Activated naive CD4-positive, alpha-beta T cell treated with anti-CD3 and anti-CD28 coated beads, Interleukin-2, amount 10 ng/mL, durations not matched to agents 7 days and 5 days (primary cell): ENCODE data around the gene FFAR1.

Experiments
- CTCF ChIA-PET: fragments of 350-600 bp; sonication (Branson Sonifier 250); formaldehyde crosslinking; loops from one replicate; lab custom pipeline; 2021; ENCODE audit warnings: antibody characterized with exemption; lab: Charles Lee
- DNase-seq: peaks from one replicate; pipeline ENCODE4 v3.0.0-alpha.2; 2020
- H3K27ac Mint-ChIP-seq: one replicate; pipeline ENCODE4 v1.8.0; 2021; ENCODE audit warnings: mild to moderate bottlenecking, moderate library complexity, mixed read lengths
- H3K27me3 Mint-ChIP-seq: one replicate; pipeline ENCODE4 v1.8.0; 2021; ENCODE audit warnings: mild to moderate bottlenecking, mixed read lengths
- H3K36me3 Mint-ChIP-seq: one replicate; pipeline ENCODE4 v1.8.0; 2021; ENCODE audit warnings: mixed read lengths
- H3K4me1 Mint-ChIP-seq: one replicate; pipeline ENCODE4 v1.8.0; 2021; ENCODE audit warnings: mixed read lengths
- H3K4me3 Mint-ChIP-seq: one replicate; pipeline ENCODE4 v1.8.0; 2021; ENCODE audit warnings: mild to moderate bottlenecking, moderate library complexity, mixed read lengths
- H3K9me3 Mint-ChIP-seq: one replicate; pipeline ENCODE4 v1.8.0; 2021; ENCODE audit warnings: mixed read lengths

The FFAR1 gene

DNA sequence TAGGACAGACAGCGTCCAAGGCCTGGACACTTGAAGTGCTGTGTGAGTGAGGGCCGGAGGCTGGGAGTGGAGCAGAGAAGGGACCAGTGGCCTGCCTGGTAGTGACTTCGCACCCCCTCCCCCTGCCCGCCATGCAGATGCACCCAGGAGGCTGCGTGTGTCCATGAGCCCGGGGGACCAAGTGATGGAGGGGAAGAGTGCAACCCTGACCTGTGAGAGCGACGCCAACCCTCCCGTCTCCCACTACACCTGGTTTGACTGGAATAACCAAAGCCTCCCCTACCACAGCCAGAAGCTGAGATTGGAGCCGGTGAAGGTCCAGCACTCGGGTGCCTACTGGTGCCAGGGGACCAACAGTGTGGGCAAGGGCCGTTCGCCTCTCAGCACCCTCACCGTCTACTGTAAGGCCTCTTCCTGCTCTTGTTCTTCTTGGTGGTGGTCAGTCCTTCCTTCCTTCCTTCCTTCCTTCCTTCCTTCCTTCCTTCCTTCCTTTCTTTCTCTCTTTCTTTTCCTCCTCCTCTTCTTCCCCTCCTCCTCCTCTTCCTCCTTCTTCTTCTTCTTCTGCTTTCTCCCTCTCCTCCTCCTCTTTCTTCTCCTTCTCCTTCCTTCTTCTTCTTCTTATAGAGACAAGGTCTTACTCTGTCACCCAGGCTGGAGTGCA lies 6.0 kb upstream of the FFAR1 start:
- DNase-seq, result no peak

DNA sequence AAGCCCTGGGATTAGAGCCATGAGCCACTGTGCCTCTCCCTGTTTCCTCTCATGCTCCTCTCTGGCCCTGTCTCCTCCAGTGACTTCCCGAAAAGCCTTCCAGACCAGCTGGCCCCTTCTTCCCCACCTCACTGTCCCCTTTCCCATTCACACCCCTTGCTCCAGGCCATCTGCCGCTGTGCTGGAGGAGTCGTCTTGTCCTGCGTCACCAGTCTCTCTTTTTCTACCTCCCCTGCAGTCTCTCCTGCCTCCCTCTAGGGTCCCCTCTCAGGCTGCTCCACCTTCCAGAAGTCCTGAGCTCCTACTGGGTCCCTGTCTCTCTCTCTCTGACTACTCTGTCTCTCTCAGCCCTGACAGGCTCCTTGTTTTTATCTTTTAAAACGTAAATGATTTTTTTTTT lies 5.3 kb upstream of the FFAR1 start:
- H3K27ac Mint-ChIP-seq, result no peak overlapping the region
- H3K4me3 Mint-ChIP-seq, result no peak overlapping the region
- peaks cover 18% of the 10 kb centered on the region for H3K4me1 Mint-ChIP-seq
- no peaks in the 10 kb centered on the region for H3K9me3 Mint-ChIP-seq
- DNase-seq, result no peak
- H3K27me3 Mint-ChIP-seq, result peaks cover 79% of the 10 kb centered on the region
- CTCF ChIA-PET, result interaction anchor here (1.1 to 1.3 kb wide), 2 partner anchors 10 to 173 kb away, joined by 3 read pairs; no protein-coding TSS in a partner anchor
- no peaks in the 10 kb centered on the region for H3K36me3 Mint-ChIP-seq

More for the DNA sequence above, 6.0 kb upstream of the FFAR1 start:
- H3K4me3 Mint-ChIP-seq, result no peak overlapping the region
- CTCF ChIA-PET, result interaction anchor here (1.1 to 1.3 kb wide), 2 partner anchors 9 to 174 kb away, joined by 3 read pairs; no protein-coding TSS in a partner anchor
- no peaks in the 10 kb centered on the region for H3K9me3 Mint-ChIP-seq
- H3K27ac Mint-ChIP-seq, result no peak overlapping the region
- H3K4me1 Mint-ChIP-seq, result peaks cover 11% of the 10 kb centered on the region
- H3K36me3 Mint-ChIP-seq, result no peaks in the 10 kb centered on the region
- peaks cover 76% of the 10 kb centered on the region for H3K27me3 Mint-ChIP-seq

DNA sequence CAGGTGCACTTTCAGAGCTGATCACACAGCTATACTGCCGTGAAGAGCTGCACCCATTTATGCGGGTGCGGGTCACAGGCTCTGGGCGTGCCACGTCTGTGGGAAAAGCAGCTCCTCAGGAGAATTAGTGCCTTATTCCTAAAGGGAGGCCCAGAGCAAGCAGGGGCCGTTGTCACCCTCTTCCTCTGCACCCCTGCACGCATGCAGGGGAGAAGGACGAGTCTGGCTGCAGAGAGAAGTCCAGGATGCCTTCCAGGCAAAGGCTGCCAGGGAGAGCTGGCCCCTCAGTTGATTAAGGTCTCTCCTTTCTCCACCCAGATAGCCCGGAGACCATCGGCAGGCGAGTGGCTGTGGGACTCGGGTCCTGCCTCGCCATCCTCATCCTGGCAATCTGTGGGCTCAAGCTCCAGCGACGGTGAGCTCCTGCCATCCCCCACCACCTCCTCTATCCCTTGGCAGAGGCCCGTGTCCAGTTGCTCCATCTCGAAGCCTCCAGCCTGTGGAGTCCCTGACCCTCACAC lies 3.1 kb upstream of the FFAR1 start:
- CTCF ChIA-PET, result interaction anchor here (0.9 kb wide), 1 partner anchor 9 kb away, joined by 4 read pairs; no protein-coding TSS in a partner anchor
- no peak for DNase-seq
- H3K4me1 Mint-ChIP-seq, result peaks cover 33% of the 10 kb centered on the region

DNA sequence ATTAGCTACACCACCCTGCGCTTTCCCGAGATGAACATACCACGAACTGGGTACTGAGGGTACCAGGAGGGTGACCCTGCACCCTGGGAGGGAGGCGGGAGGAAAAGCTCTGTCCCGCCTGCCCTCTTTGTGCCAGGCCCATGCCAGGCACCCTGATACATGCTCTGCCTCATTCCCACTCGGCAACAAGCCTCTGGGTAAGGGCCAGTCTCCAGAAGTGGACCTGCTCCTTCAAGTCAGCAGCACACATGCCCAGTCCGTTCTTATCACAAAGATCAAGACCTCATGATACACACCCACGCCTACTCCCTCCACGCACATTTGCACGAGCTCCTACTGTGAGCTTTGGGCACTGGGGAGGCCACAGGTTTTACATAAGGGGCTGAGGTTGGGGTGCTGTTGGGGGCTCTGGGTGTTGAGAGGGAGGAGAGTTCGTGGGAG lies 2.0 kb upstream of the FFAR1 start:
- no peaks in the 10 kb centered on the region for H3K9me3 Mint-ChIP-seq
- no peaks in the 10 kb centered on the region for H3K36me3 Mint-ChIP-seq
- no peak overlapping the region for H3K4me3 Mint-ChIP-seq
- peaks cover 94% of the 10 kb centered on the region for H3K27me3 Mint-ChIP-seq
- peaks cover 33% of the 10 kb centered on the region for H3K4me1 Mint-ChIP-seq
- CTCF ChIA-PET, result interaction anchor here (2.2 kb wide), 1 partner anchor 192 kb away, joined by 5 read pairs; the partner anchor contains the start of gene FXYD5
- no peak for DNase-seq
- H3K27ac Mint-ChIP-seq, result no peak overlapping the region

More for the DNA sequence above, 3.1 kb upstream of the FFAR1 start:
- no peaks in the 10 kb centered on the region for H3K36me3 Mint-ChIP-seq
- no peak overlapping the region for H3K27ac Mint-ChIP-seq
- H3K9me3 Mint-ChIP-seq, result no peaks in the 10 kb centered on the region
- H3K27me3 Mint-ChIP-seq, result peaks cover 92% of the 10 kb centered on the region
- no peak overlapping the region for H3K4me3 Mint-ChIP-seq

DNA sequence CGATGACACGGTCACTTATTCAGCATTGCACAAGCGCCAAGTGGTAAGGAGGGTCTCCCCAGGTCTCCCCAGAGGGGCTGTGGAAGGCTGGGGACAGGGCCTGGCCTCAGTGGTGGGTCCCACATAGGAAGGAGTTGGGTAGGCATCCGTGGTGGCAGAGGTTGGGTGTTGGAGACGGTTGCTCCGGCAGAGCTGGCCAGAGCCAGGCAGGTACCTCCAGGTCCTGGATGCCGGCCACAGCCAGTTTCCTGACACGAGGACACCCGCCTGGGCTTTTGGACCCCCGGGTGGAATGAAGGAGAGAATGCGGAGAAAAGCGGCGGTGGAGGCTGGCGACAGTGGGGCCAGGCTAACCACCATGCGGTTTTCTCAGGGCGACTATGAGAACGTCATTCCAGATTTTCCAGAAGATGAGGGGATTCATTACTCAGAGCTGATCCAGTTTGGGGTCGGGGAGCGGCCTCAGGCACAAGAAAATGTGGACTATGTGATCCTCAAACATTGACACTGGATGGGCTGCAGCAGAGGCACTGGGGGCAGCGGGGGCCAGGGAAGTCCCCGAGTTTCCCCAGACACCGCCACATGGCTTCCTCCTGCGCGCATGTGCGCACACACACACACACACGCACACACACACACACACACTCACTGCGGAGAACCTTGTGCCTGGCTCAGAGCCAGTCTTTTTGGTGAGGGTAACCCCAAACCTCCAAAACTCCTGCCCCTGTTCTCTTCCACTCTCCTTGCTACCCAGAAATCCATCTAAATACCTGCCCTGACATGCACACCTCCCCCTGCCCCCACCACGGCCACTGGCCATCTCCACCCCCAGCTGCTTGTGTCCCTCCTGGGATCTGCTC lies 1.3 kb upstream of the FFAR1 start:
- peak overlapping the region; percentile 4 for H3K4me3 Mint-ChIP-seq
- H3K9me3 Mint-ChIP-seq, result no peaks in the 10 kb centered on the region
- peak; percentile 76 for DNase-seq
- peaks cover 94% of the 10 kb centered on the region for H3K27me3 Mint-ChIP-seq
- CTCF ChIA-PET, result interaction anchor here (1.0 to 2.2 kb wide), 6 partner anchors 39 to 204 kb away, joined by 3 to 5 read pairs (median 5); partner anchors contain the start of gene FXYD5
- peaks cover 33% of the 10 kb centered on the region for H3K4me1 Mint-ChIP-seq
- H3K36me3 Mint-ChIP-seq, result no peaks in the 10 kb centered on the region
- H3K27ac Mint-ChIP-seq, result peak overlapping the region; percentile 31

DNA sequence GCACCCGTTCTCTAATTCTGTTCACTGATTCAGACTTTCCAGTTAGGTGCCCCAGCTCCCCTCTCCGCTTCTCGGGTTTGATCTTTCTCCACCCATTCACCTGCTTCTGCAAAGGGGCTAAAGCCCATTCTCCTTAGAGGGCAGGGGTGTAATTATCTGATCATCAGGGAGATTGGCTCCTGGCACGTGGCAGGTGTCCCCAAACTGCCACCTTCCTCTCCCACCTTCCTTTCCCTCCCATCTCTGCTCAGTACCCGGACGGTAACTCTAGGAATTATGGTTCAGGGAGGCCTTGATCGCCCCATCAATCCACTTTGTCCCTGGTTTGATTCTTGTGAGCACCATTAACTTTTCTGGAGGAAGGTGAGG lies 212 bp downstream of the FFAR1 start:
- H3K9me3 Mint-ChIP-seq, result no peaks in the 10 kb centered on the region
- peak overlapping the region; percentile 61 for H3K27ac Mint-ChIP-seq
- CTCF ChIA-PET, result interaction anchor here (0.7 to 1.9 kb wide), 5 partner anchors 10 to 147 kb away, joined by 3 to 5 read pairs (median 5); partner anchors contain the start of gene FFAR3
- H3K4me1 Mint-ChIP-seq, result peaks cover 37% of the 10 kb centered on the region
- no peaks in the 10 kb centered on the region for H3K36me3 Mint-ChIP-seq
- H3K27me3 Mint-ChIP-seq, result peaks cover 90% of the 10 kb centered on the region
- DNase-seq, result no peak
- peak overlapping the region; percentile 4 for H3K4me3 Mint-ChIP-seq

DNA sequence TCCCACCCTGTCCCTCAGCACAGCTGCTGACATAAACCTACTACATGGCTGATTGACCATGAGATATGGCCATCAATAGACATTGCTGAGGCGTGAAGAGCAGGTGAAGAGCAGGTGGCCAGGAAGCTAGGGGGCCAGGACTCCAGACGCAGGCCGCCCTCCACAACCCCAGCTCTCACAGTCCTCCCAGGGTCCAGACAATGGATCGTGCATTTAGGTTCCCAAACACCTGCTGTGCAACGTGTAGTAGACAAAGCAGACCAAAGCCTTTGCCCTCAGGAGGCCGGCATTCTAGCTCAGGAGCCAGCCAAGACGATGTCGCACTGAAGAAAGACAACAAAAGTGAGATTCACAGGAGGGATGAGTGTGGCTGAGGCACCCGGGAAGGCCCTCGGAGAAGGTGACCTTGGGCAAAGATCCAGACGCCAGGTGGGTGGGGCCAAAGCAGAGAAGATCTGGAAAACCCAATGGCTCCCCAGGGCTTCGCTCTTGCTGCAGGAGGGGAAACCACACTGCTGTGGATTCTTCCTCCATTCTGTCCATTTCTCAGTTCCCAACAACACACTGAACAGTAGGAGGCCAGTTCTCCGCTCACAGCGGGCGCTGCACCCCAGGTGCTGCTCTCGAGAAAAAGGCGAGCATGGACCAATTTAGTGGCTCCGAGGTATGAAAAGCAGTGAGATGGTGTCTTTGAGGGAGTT lies 1.4 kb downstream of the FFAR1 start:
- CTCF ChIA-PET, result interaction anchor here (1.1 to 1.8 kb wide), 3 partner anchors 9 to 146 kb away, joined by 3 to 9 read pairs (median 6); partner anchors contain the start of gene FFAR3
- Mint-ChIP-seq H3K27me3 (peaks cover 86% of the 10 kb centered on the region), H3K9me3 (no peaks in the 10 kb centered on the region), H3K27ac (no peak overlapping the region), H3K36me3 (no peaks in the 10 kb centered on the region), H3K4me1 (peaks cover 38% of the 10 kb centered on the region), H3K4me3 (no peak overlapping the region)
- peak; percentile 12 for DNase-seq

DNA sequence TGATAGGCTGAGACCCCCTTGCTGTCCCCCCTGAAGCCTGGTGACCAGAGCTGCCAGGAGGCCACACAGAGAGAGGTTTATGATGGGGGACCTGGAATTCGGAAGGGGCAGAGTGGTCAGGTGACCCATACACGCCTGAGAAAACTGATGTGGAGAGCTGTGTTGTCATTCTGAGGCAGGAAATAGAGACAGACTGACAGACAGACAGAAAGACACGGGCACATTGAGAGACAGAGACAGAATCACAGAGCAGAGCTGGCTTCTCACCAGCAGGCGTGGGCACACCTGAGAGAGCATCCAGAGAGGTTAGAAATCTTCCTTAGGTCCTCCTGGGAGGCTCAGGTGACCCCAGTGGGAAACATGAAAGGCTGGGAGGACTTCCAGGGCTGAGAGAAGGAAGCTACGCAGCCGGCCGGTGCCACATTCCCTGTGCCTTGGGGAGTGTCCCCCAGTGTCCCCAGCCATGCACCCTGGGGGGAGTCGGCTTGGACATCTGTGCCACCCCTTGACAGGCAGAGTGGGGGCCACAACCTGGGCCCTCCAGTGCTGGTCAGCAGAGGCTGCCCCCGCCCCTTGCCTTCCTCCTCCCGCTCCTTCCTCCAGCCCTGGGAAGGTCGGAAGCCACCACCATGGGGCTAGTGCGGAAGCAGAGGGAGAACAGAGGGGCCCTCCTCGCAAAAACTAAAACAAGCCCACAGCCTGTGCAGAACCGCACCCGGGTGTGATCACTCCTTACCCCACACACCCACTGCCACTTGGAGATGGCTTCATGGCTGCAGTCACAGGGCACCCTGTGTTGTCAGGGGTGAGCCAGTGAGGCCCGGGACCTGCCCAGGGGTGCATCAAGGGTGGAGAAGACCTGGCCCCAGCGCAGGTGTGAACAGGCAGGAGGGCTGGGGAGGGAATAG lies 2.2 kb downstream of the FFAR1 start:
- peak; percentile 15 for DNase-seq
- Mint-ChIP-seq H3K27me3 (peaks cover 78% of the 10 kb centered on the region), H3K4me3 (no peak overlapping the region), H3K9me3 (no peaks in the 10 kb centered on the region), H3K4me1 (peaks cover 38% of the 10 kb centered on the region), H3K27ac (no peak overlapping the region), H3K36me3 (no peaks in the 10 kb centered on the region)
- CTCF ChIA-PET, result interaction anchor here (1.1 to 1.8 kb wide), 3 partner anchors 118 to 145 kb away, joined by 3 to 9 read pairs (median 6); no protein-coding TSS in a partner anchor

DNA sequence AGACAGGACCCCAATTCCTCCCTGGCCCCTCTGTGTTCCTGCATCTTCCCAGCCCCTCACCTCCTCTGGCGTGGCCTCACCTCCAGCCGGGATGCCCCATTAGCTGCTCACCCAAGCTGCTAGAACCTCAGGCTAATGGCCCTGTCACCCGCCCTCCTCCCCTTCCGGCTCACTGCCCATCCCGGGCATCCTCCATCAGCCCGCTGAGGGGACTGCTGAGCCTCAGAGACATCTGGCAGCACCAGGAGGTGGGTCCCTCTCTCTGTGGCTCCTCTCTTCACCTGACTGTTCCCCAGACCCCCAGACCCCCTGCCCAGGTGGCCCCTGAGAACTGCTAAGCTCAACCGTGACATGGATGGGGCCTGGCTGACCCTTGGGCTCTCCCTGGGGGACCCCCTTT lies 2.9 kb downstream of the FFAR1 start:
- no peaks in the 10 kb centered on the region for H3K9me3 Mint-ChIP-seq
- CTCF ChIA-PET, result interaction anchor here (1.1 to 1.8 kb wide), 2 partner anchors 118 to 145 kb away, joined by 3 to 9 read pairs; no protein-coding TSS in a partner anchor
- H3K27ac Mint-ChIP-seq, result no peak overlapping the region
- H3K27me3 Mint-ChIP-seq, result peaks cover 76% of the 10 kb centered on the region
- H3K4me3 Mint-ChIP-seq, result no peak overlapping the region
- DNase-seq, result no peak
- no peaks in the 10 kb centered on the region for H3K36me3 Mint-ChIP-seq
- peaks cover 38% of the 10 kb centered on the region for H3K4me1 Mint-ChIP-seq

DNA sequence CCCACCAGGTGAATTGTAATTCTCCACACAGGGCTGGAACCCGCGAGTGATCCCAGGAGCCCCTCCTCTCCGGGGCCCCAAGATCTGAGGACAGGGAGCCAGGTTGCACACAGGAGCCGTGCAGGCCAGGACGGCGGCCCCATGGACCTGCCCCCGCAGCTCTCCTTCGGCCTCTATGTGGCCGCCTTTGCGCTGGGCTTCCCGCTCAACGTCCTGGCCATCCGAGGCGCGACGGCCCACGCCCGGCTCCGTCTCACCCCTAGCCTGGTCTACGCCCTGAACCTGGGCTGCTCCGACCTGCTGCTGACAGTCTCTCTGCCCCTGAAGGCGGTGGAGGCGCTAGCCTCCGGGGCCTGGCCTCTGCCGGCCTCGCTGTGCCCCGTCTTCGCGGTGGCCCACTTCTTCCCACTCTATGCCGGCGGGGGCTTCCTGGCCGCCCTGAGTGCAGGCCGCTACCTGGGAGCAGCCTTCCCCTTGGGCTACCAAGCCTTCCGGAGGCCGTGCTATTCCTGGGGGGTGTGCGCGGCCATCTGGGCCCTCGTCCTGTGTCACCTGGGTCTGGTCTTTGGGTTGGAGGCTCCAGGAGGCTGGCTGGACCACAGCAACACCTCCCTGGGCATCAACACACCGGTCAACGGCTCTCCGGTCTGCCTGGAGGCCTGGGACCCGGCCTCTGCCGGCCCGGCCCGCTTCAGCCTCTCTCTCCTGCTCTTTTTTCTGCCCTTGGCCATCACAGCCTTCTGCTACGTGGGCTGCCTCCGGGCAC lies 3.9 kb downstream of the FFAR1 start:
- H3K4me1 Mint-ChIP-seq, result peaks cover 28% of the 10 kb centered on the region
- CTCF ChIA-PET, result interaction anchor here (1.1 to 7.0 kb wide), 5 partner anchors 13 to 143 kb away, joined by 3 to 95 read pairs (median 24); no protein-coding TSS in a partner anchor

DNA sequence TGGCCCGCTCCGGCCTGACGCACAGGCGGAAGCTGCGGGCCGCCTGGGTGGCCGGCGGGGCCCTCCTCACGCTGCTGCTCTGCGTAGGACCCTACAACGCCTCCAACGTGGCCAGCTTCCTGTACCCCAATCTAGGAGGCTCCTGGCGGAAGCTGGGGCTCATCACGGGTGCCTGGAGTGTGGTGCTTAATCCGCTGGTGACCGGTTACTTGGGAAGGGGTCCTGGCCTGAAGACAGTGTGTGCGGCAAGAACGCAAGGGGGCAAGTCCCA lies 4.4 kb downstream of the FFAR1 start:
- CTCF ChIA-PET, result interaction anchor here (1.1 to 7.0 kb wide), 8 partner anchors 12 to 156 kb away, joined by 3 to 95 read pairs (median 8); no protein-coding TSS in a partner anchor
- DNase-seq, result no peak
- peaks cover 70% of the 10 kb centered on the region for H3K27me3 Mint-ChIP-seq
- peaks cover 23% of the 10 kb centered on the region for H3K4me1 Mint-ChIP-seq
- no peak overlapping the region for H3K27ac Mint-ChIP-seq
- no peak overlapping the region for H3K4me3 Mint-ChIP-seq
- H3K9me3 Mint-ChIP-seq, result no peaks in the 10 kb centered on the region
- H3K36me3 Mint-ChIP-seq, result no peaks in the 10 kb centered on the region

More for the DNA sequence above, 3.9 kb downstream of the FFAR1 start:
- Mint-ChIP-seq H3K4me3 (no peak overlapping the region), H3K9me3 (no peaks in the 10 kb centered on the region), H3K36me3 (no peaks in the 10 kb centered on the region), H3K27ac (no peak overlapping the region), H3K27me3 (peaks cover 75% of the 10 kb centered on the region)
- DNase-seq, result peak; percentile 18
